ENCODE data around the gene SPEM1.

The SPEM1 gene

GRCh38 chr17:7448461-7448860, 28.3 kb downstream of the SPEM1 start:
- no peak overlapping the region for H3K27ac ChIP-seq (ENCODE audit: poor library complexity, severe bottlenecking)
- H3K9me3 ChIP-seq (ENCODE audit: severe bottlenecking): no peaks in the 10 kb centered on the region
- no peaks in the 10 kb centered on the region for H3K27me3 ChIP-seq (ENCODE audit: insufficient read depth, poor library complexity, severe bottlenecking)
- H3K4me3 ChIP-seq (ENCODE audit: severe bottlenecking): no peak overlapping the region
- peaks cover 26% of the 10 kb centered on the region for H3K4me1 ChIP-seq (ENCODE audit: insufficient read depth, poor library complexity, severe bottlenecking)
- TF ChIP-seq CTCF (IDR thresholded peaks at IDR 0.05; ENCODE audit: poor library complexity, severe bottlenecking): no peak
- DNase-seq (ENCODE audit: low spot score): no peak
- no peaks in the 10 kb centered on the region for H3K36me3 ChIP-seq (ENCODE audit: low read depth)
- no peak for ATAC-seq (ENCODE audit: low read depth)

GRCh38 chr17:7459961-7460545, 39.9 kb downstream of the SPEM1 start:
- DNase-seq (ENCODE audit: low spot score) (no peak), ATAC-seq (ENCODE audit: low read depth) (no peak)
- Histone ChIP-seq H3K36me3 (ENCODE audit: low read depth) (0 out of 2 replicates have a peak, but pooled peaks cover 5% of the 10 kb centered on the region), H3K27ac (ENCODE audit: poor library complexity, severe bottlenecking) (peak overlapping the region; percentile 25), H3K4me3 (ENCODE audit: severe bottlenecking) (no peak overlapping the region), H3K9me3 (ENCODE audit: severe bottlenecking) (no peaks in the 10 kb centered on the region), H3K27me3 (ENCODE audit: insufficient read depth, poor library complexity, severe bottlenecking) (no peaks in the 10 kb centered on the region), H3K4me1 (ENCODE audit: insufficient read depth, poor library complexity, severe bottlenecking) (no peaks in the 10 kb centered on the region)
- no peak for TF ChIP-seq CTCF (IDR thresholded peaks at IDR 0.05; ENCODE audit: poor library complexity, severe bottlenecking)

GRCh38 chr17:7460850-7461660, 40.9 kb downstream of the SPEM1 start:
- Histone ChIP-seq H3K9me3 (ENCODE audit: severe bottlenecking) (no peaks in the 10 kb centered on the region), H3K4me1 (ENCODE audit: insufficient read depth, poor library complexity, severe bottlenecking) (no peaks in the 10 kb centered on the region), H3K36me3 (ENCODE audit: low read depth) (peaks cover 12% of the 10 kb centered on the region; the same call in 1 of the 2 replicates), H3K27ac (ENCODE audit: poor library complexity, severe bottlenecking) (peak overlapping the region; percentile 25), H3K4me3 (ENCODE audit: severe bottlenecking) (no peak overlapping the region), H3K27me3 (ENCODE audit: insufficient read depth, poor library complexity, severe bottlenecking) (no peaks in the 10 kb centered on the region)
- TF ChIP-seq CTCF (IDR thresholded peaks at IDR 0.05; ENCODE audit: poor library complexity, severe bottlenecking): no peak
- DNase-seq (ENCODE audit: low spot score) (no peak), ATAC-seq (ENCODE audit: low read depth) (peak; percentile 20; the same call in 1 of the 3 replicates)

GRCh38 chr17:7462474-7463371, 42.6 kb downstream of the SPEM1 start:
- Histone ChIP-seq H3K4me1 (ENCODE audit: insufficient read depth, poor library complexity, severe bottlenecking) (no peaks in the 10 kb centered on the region), H3K36me3 (ENCODE audit: low read depth) (peaks cover 25% of the 10 kb centered on the region), H3K27me3 (ENCODE audit: insufficient read depth, poor library complexity, severe bottlenecking) (no peaks in the 10 kb centered on the region), H3K9me3 (ENCODE audit: severe bottlenecking) (no peaks in the 10 kb centered on the region), H3K27ac (ENCODE audit: poor library complexity, severe bottlenecking) (no peak overlapping the region), H3K4me3 (ENCODE audit: severe bottlenecking) (no peak overlapping the region)
- DNase-seq (ENCODE audit: low spot score) (no peak), ATAC-seq (ENCODE audit: low read depth) (no peak)
- no peak for TF ChIP-seq CTCF (IDR thresholded peaks at IDR 0.05; ENCODE audit: poor library complexity, severe bottlenecking)

Data from RWPE2 (cell line).